VCaP (cell line): Measurements from ENCODE around the gene ASF1A.

Experiments
- H3K27ac ChIP-seq: fragments of 450-650 bp; 2 replicates; pipeline ENCODE4 v1.5.1; 2017
- CTCF ChIP-seq: fragments of 450-650 bp; conservative IDR thresholded peaks from 2 replicates; pipeline ENCODE4 v1.5.1; 2017; ENCODE audit warnings: mild to moderate bottlenecking, moderate library complexity

ASF1A gene

GRCh38 chr6:118902726-118903125 is 8.8 kb downstream of the ASF1A start:
- no peak overlapping the region for H3K27ac ChIP-seq
- TF ChIP-seq CTCF = no peak

DNA sequence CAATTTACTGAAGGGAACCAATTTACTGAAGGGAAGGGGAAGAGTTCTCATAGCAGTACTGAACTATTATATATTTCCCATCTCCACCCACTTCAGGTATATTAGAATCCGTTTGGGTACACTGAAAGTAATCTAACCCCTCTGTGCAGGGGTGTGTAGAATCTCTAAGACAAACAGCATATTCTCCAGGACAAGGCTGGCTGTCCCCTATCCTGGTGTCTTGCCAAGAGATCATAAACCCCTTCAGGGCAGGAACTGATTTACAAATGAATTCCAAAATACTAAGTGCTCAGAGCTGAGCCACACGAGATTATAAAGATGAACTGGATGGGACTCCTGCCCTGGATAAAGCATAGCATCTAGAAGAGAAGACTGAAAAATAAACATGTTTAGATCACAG is 9.2 kb downstream of the ASF1A start:
- no peak for TF ChIP-seq CTCF
- no peak overlapping the region for H3K27ac ChIP-seq

DNA sequence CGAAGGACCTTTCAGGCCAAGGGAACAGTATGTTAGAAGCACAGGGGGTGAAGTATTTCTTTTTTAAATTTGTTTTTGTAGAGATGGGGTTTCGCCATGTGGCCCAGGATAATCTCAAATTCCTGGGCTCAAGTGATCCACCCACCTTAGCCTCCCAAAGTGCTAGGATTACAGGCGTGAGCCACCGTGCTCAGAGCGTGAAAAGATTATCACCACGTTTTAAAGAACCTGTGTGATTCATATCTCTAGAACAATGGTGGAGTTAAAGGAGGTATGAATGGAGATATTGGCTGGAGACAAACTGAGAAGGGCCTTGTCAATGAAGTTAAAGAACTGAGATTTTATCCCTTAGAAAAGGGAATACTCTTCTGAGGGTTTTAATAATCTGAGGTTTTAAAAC is 9.7 kb downstream of the ASF1A start:
- no peak for TF ChIP-seq CTCF
- H3K27ac ChIP-seq = no peak overlapping the region

DNA sequence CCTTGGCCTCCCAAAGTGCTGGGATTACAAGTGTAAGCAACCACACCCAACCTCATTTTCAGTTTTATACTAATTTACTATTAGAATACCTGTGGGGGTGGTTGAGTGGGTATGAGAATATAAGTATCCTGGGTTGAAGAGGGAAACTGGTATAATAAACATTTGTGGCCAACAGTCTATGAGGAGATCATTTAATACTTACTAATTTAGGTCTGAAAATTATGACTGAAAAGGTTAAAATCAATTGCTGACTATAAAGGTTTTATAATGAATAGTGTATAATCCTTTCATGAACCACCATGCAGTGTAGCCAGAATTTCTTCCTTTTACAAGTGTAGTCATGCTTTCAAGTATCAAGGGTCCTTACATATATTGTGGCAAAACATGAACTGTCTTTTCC is 11.1 kb downstream of the ASF1A start:
- H3K27ac ChIP-seq = no peak overlapping the region
- no peak for TF ChIP-seq CTCF

DNA sequence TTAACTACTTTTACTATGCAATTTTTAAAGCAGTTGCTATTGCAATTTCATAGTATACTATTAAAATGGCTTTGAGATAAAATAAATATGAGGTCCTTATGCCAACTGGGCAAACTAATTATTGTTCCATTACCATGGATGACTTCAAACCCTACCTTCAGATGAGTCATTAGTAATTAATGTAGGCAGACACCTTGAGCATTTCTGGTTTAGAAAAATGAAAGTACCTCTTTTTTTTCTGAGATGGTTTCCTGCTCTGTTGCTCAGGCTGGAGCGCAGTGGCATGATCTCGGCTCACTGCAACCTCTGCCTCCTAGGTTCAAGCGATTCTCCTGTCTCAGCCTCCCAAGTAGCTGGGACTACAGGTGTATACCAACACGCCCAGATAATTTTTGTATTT is 11.9 kb downstream of the ASF1A start:
- no peak overlapping the region for H3K27ac ChIP-seq
- no peak for TF ChIP-seq CTCF

- no peak for TF ChIP-seq CTCF
- no peak overlapping the region for H3K27ac ChIP-seq
Observed at GRCh38 chr6:118908441-118908840, 14.5 kb downstream of the ASF1A start.

DNA sequence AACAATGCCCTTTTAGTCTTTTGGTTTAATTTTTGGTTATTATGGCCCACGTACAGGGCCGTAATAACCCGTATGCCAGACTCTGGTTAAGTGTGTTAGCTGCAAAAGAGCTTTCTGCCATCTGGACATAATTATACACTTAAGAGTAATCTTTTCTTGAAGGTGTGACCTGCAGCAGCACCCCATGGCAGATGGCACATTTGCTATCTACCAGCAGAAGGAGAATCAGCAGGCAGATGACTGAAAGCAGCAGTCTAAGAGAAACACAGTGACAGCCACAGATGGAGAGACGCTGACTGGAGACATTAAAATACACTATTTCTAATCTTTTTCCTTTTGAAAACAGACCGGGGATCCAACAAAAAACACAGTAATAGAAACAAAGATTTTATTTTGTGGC is 18.7 kb downstream of the ASF1A start:
- H3K27ac ChIP-seq = no peak overlapping the region
- no peak for TF ChIP-seq CTCF

DNA sequence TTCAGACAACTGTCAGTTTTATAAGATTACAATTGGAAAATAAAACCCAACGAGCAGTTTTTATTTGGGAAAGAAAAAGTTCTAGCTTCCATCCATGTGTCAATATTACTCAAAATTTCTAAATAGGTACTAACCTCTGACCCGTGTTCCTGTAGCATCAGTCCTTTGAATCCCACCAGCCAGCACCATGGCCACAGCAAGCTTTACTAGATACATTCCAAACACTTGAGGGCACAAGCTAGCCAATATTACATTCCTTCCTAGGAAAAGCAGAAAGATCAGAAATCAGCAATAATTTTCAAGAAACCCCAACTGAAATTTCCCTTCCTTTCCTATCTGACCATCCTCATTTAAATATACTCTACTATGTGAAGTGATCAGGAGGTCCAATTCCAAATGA is 19.2 kb downstream of the ASF1A start:
- no peak for TF ChIP-seq CTCF
- no peak overlapping the region for H3K27ac ChIP-seq
